ENCODE measurements around the gene GCAT. TPM values are rescaled to one million over a fixed set of nuclear protein-coding genes. Genes with fewer than 3 reads are reported as not detected.
"Not testable (repeated sequence)": the region's sequence is repeated elsewhere in the genome, so short reads cannot be mapped to it uniquely, and the experiment has no call there.

Gene GCAT
- total RNA-seq, 2 donors from 2014 or later = 3.9 to 42.5 TPM

- no peak for ATAC-seq (ENCODE audit: insufficient number of reproducible peaks, low FRiP score, low read depth)
- no peaks in the 10 kb centered on the region for H3K4me1 ChIP-seq (ENCODE audit: control insufficient read depth in 1 of 2, low read depth in 2 of 2)
- TF ChIP-seq, protein P1, sequence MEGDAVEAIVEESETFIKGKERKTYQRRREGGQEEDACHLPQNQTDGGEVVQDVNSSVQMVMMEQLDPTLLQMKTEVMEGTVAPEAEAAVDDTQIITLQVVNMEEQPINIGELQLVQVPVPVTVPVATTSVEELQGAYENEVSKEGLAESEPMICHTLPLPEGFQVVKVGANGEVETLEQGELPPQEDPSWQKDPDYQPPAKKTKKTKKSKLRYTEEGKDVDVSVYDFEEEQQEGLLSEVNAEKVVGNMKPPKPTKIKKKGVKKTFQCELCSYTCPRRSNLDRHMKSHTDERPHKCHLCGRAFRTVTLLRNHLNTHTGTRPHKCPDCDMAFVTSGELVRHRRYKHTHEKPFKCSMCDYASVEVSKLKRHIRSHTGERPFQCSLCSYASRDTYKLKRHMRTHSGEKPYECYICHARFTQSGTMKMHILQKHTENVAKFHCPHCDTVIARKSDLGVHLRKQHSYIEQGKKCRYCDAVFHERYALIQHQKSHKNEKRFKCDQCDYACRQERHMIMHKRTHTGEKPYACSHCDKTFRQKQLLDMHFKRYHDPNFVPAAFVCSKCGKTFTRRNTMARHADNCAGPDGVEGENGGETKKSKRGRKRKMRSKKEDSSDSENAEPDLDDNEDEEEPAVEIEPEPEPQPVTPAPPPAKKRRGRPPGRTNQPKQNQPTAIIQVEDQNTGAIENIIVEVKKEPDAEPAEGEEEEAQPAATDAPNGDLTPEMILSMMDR (IDR thresholded peaks at IDR 0.05) = no peak
Measured at GRCh38 chr22:37796079-37796478, 11.7 kb upstream of the GCAT start.

GRCh38 chr22:37797259-37797658 is 10.5 kb upstream of the GCAT start:
- H3K27ac ChIP-seq; H3K9me3 ChIP-seq; H3K36me3 ChIP-seq; H3K4me3 ChIP-seq; ATAC-seq (ENCODE audit: insufficient number of reproducible peaks, low FRiP score, low read depth); H3K4me1 ChIP-seq (ENCODE audit: control insufficient read depth in 1 of 2, low read depth in 2 of 2); H3K27me3 ChIP-seq (replicated peaks; ENCODE audit: insufficient read depth); DNase-seq (ENCODE audit: low spot score): not testable (repeated sequence)

More at GRCh38 chr22:37796079-37796478, 11.7 kb upstream of the GCAT start:
- H3K36me3 ChIP-seq = no peaks in the 10 kb centered on the region
- DNase-seq (ENCODE audit: low spot score) = no peak
- H3K4me3 ChIP-seq = no peak overlapping the region
- H3K27me3 ChIP-seq (replicated peaks; ENCODE audit: insufficient read depth) = no peaks in the 10 kb centered on the region
- H3K27ac ChIP-seq = no peak overlapping the region
- H3K9me3 ChIP-seq = no peaks in the 10 kb centered on the region

GRCh38 chr22:37797874-37798500 is 9.7 kb upstream of the GCAT start:
- DNase-seq (ENCODE audit: low spot score) = no peak
- H3K36me3 ChIP-seq = no peaks in the 10 kb centered on the region

DNA sequence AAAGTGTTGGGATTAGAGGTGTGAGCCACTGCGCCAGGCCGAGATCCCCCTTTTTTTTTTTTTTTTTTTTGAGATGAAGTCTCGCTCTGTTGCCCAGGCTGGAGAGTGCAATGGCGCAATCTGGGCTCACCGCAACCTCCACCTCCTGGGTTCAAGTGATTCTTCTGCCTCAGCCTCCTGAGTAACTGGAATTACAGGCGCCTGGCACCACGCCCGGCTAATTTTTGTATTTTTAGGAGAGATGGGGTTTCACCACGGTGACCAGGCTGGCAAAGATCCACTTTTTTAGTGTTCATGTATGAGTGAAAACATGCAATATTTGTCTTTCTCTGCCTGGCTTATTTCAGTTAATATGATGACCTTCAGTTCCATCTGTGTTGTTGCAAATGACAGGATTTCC is 7.8 kb upstream of the GCAT start:
- DNase-seq (ENCODE audit: low spot score); ATAC-seq (ENCODE audit: insufficient number of reproducible peaks, low FRiP score, low read depth); H3K36me3 ChIP-seq; H3K27ac ChIP-seq; H3K27me3 ChIP-seq (replicated peaks; ENCODE audit: insufficient read depth); H3K4me3 ChIP-seq; H3K9me3 ChIP-seq: not testable (repeated sequence)
- peaks cover 9 to 23% of the 10 kb centered on the region in 2 donors for H3K4me1 ChIP-seq (ENCODE audit: control insufficient read depth in 1 of 2, low read depth in 2 of 2)

More at GRCh38 chr22:37797874-37798500, 9.7 kb upstream of the GCAT start:
- Histone ChIP-seq H3K27ac (no peak overlapping the region), H3K4me1 (ENCODE audit: control insufficient read depth in 1 of 2, low read depth in 2 of 2) (peaks cover 4 to 11% of the 10 kb centered on the region in 2 donors), H3K4me3 (no peak overlapping the region), H3K27me3 (replicated peaks; ENCODE audit: insufficient read depth) (no peaks in the 10 kb centered on the region), H3K9me3 (no peaks in the 10 kb centered on the region)
- no peak for ATAC-seq (ENCODE audit: insufficient number of reproducible peaks, low FRiP score, low read depth)
- TF ChIP-seq, protein P1 (IDR thresholded peaks at IDR 0.05) = no peak

DNA sequence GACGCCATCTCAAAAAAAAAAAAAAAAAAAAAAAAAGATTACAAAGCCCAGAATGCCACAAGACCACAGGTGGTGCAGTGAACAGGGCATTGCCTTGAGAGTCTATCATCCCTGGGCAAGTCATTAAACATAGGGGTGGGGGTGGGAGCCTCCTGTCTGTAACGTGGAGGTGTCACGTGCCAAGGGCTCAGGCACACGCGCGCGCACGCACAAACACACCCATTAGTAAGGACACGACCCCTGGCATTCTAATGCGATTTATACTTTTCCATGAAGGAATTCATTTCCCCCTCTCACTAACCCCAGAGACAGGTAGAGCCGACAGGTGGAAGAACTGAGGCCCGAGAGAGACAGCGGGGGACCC is 5.8 kb upstream of the GCAT start:
- Histone ChIP-seq H3K9me3 (no peaks in the 10 kb centered on the region), H3K27me3 (replicated peaks; ENCODE audit: insufficient read depth) (no peaks in the 10 kb centered on the region), H3K4me3 (peak overlapping the region; percentile 82), H3K27ac (no peak overlapping the region), H3K36me3 (no peaks in the 10 kb centered on the region), H3K4me1 (ENCODE audit: control insufficient read depth in 1 of 2, low read depth in 2 of 2) (peaks cover 9 to 39% of the 10 kb centered on the region in 2 donors)
- TF ChIP-seq, protein P1 (IDR thresholded peaks at IDR 0.05) = no peak
- DNase-seq (ENCODE audit: low spot score) (no peak), ATAC-seq (ENCODE audit: insufficient number of reproducible peaks, low FRiP score, low read depth) (no peak)

GRCh38 chr22:37802310-37803194 is 5.2 kb upstream of the GCAT start:
- H3K9me3 ChIP-seq = no peaks in the 10 kb centered on the region
- no peak overlapping the region for H3K27ac ChIP-seq
- H3K36me3 ChIP-seq = no peaks in the 10 kb centered on the region
- peaks cover 9 to 44% of the 10 kb centered on the region in 2 donors for H3K4me1 ChIP-seq (ENCODE audit: control insufficient read depth in 1 of 2, low read depth in 2 of 2)
- DNase-seq (ENCODE audit: low spot score) (no peak), ATAC-seq (ENCODE audit: insufficient number of reproducible peaks, low FRiP score, low read depth) (no peak)
- H3K27me3 ChIP-seq (replicated peaks; ENCODE audit: insufficient read depth) = no peaks in the 10 kb centered on the region
- TF ChIP-seq, protein P1 (IDR thresholded peaks at IDR 0.05) = no peak
- peak overlapping the region; percentile 82 for H3K4me3 ChIP-seq

Measured in thoracic aorta (tissue), 2 donors.